Erythroblast (primary cell): ENCODE measurements around the gene FABP7.
A peak's percentile ranks its signal among the peaks of the same experiment; 100 is the strongest.

ENCODE experiments used
- DNase-seq, 2 experiments: peaks; one replicate each; lab custom pipeline; 2025; lab: John Stamatoyannopoulos, UW
- GATA1 ChIP-seq: IDR thresholded peaks from 2 replicates; pipeline ENCODE4 v1.6.1; 2011; ENCODE audit warnings: low read depth, mild to moderate bottlenecking, control low read depth, low read length, moderate library complexity
- POLR2A ChIP-seq: IDR thresholded peaks from 2 replicates; pipeline ENCODE4 v1.6.1; 2011; ENCODE audit warnings: mild to moderate bottlenecking, low read length

Gene FABP7

DNA sequence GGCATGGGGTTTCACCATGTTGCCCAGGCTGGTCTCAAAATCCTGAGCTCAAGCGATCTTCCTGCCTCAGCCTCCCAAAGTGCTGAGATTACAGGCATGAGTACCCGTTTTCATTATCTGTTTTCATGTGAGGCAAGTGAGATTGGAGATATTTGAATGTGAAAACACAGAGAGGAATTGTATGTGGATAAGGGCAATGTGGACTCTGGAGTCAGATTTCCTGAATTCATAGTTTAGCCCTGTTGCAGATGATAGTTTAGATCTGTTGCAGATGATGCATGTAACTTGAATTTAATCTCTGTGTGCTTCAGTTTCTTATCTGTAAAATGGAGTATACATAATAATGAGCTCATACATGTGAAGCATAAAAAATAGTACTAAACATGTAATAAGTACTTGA, 13.2 kb downstream of the FABP7 start:
- TF ChIP-seq GATA1 (no peak), POLR2A (no peak)
- DNase-seq, result no peak

GRCh38 chr6:122797537-122797936, 18.0 kb downstream of the FABP7 start:
- TF ChIP-seq GATA1, result no peak
- no peak for TF ChIP-seq POLR2A
- DNase-seq, result no peak

- TF ChIP-seq GATA1 (no peak), POLR2A (no peak)
- no peak for DNase-seq
Measured at GRCh38 chr6:122798099-122798641, 18.7 kb downstream of the FABP7 start.

DNA sequence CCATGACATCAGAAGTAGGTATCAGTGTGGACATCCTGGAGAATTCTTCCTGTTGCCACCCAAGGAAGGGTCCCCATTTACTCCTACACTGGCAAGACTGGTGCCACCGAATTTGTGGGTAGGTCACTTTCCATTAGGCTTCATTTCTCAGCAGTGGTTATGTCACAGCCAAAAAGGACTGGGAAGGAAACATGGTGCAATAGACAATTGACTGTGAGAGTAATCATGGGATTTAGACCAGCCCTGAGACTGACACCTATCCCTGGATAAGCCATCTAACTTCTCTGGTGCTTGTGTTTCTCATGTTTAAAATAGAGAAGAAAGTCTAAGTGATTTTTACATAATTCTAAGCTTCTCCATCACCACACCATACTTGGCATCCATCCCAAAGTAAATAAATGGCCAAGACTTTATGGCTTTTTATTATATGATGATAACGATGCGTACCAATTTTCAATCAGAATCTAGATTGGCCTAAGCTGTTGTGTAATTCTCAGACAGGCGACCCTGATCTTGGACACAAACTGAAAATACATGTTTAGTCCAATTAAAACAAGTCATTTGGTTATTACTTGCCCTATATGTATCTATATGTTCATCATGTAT, 19.7 kb downstream of the FABP7 start:
- DNase-seq, result no peak
- TF ChIP-seq GATA1 (no peak), POLR2A (no peak)

- no peak for TF ChIP-seq GATA1
- TF ChIP-seq POLR2A, result no peak
- no peak for DNase-seq
Measured at GRCh38 chr6:122799916-122800686, 20.6 kb downstream of the FABP7 start.

- TF ChIP-seq POLR2A, result no peak
- no peak for TF ChIP-seq GATA1
- no peak for DNase-seq
Measured at GRCh38 chr6:122800906-122801305, 21.4 kb downstream of the FABP7 start.

DNA sequence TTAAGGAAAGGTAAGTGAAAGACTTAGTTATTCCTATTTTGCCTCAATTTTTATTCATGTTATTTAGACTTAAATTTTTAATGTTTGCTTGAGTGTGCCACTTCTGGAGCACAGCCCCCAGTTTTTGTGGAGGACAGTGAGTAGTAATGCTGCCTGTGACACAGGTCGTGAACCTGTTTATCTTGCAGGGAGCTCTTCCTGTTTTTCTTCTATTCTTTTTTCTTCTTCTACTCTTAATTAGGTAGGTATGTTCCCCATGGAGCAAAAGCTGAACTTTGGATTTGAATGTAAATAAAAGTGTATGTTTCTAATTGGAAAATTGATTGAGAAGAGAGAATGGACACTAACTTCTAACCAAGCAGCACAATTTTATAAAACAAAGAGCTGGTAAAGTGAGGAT, 21.9 kb downstream of the FABP7 start:
- TF ChIP-seq POLR2A (no peak), GATA1 (no peak)
- DNase-seq, result no peak

DNA sequence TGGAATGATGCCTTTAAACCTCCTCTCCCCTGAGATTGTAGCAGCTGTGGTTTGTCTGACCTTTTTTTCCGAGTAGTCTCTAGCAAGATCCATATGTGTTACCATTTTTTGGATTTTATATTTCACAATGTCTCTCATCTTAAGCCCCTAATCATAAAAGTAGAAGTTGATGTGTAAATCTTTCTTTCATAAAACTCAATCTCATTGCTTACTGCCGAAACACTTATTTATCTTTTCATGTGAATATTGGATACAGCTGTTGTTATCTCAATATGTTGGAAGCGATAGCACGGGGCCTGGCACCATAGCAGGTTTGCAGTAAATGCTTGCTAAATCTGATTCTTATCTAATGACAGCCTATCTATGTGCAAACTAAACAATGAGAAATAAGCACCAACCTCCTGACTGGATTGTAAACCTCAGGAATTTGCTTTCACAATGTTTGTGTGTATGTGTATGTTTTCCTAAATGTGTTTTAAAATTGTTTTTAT, 23.7 kb downstream of the FABP7 start:
- peak in 1 of 2 experiments; percentile 3 for DNase-seq
- no peak for TF ChIP-seq GATA1
- no peak for TF ChIP-seq POLR2A

GRCh38 chr6:122804962-122805485, 25.5 kb downstream of the FABP7 start:
- TF ChIP-seq GATA1, result no peak
- no peak for TF ChIP-seq POLR2A
- no peak for DNase-seq

- no peak for DNase-seq
- TF ChIP-seq POLR2A (no peak), GATA1 (no peak)
Measured at GRCh38 chr6:122806291-122806690, 26.8 kb downstream of the FABP7 start.

- TF ChIP-seq GATA1 (no peak), POLR2A (no peak)
- no peak for DNase-seq
Measured at GRCh38 chr6:122808121-122808885, 28.8 kb downstream of the FABP7 start.

- no peak for TF ChIP-seq POLR2A
- TF ChIP-seq GATA1, result no peak
- no peak for DNase-seq
Measured at GRCh38 chr6:122809001-122809400, 29.5 kb downstream of the FABP7 start.

DNA sequence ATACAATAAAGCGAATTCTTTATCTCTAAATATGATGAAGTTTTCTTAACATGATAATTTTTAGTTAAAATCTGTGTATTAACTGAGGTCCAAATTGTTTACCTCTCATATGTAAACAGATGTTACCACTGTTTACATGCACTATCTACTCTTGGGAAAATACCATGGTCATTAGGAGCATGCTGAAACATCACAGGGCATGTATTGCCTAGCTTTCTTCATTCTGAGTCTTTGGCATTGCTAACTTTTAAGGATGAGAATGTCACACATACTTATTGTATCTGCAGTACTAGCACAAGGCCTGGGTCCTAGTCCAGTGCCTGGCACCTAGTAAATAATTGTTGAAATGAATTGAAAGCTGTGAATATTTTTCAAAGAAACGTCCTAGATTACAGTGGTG, 30.2 kb downstream of the FABP7 start:
- DNase-seq, result no peak

More for the DNA sequence above, 30.2 kb downstream of the FABP7 start:
- TF ChIP-seq POLR2A (no peak), GATA1 (no peak)
